ENCODE data around the gene PCP4L1. TPM values are rescaled to one million over a fixed set of nuclear protein-coding genes. Genes with fewer than 3 reads are reported as not detected.

Gene PCP4L1
- total and polyA plus RNA-seq, 7 experiments from 2014 or later = 0.15 TPM; not detected in 6

- ChIA-PET CTCF (interaction anchor here (0.9 to 2.0 kb wide), 12 partner anchors 14 to 208 kb away, joined by 3 to 9 read pairs (median 4); partner anchors contain the start of gene NDUFS2), POLR2A (interaction anchor here (0.5 to 6.0 kb wide), 17 partner anchors 8 to 152 kb away, joined by 3 to 50 read pairs (median 5); partner anchors contain the start of genes NDUFS2, NR1I3, PPOX and SDHC)
- H3K36me3 Mint-ChIP-seq = peaks cover 0 to 7% (median 3%) of the 10 kb centered on the region in 5 donors
- Histone ChIP-seq H3K4me1 (ENCODE audit: control insufficient read depth in 2 of 2, insufficient read depth in 2 of 2, low read length in 2 of 2) (peaks cover 16 to 19% of the 10 kb centered on the region in 2 donors), H3K4me3 (ENCODE audit: low read length) (peak overlapping the region; percentile 86), H3K9me3 (ENCODE audit: control insufficient read depth in 2 of 3, low read length in 3 of 3) (no peaks in the 10 kb centered on the region), H3K36me3 (ENCODE audit: control insufficient read depth in 2 of 3, insufficient read depth in 3 of 3, low read length in 3 of 3) (peaks cover 0 to 3% (median 0%) of the 10 kb centered on the region in 3 experiments), H3K27me3 (ENCODE audit: control insufficient read depth in 2 of 2, insufficient read depth in 2 of 2, low read length in 2 of 2) (no peaks in the 10 kb centered on the region), H3K27ac (ENCODE audit: low read depth, low read length) (peak overlapping the region; percentile 78)
- DNase-seq (peak in 1 of 9 donors; percentile 17), ATAC-seq (no peak)
- H3K4me1 Mint-ChIP-seq = peaks cover 27 to 47% (median 41%) of the 10 kb centered on the region in 7 donors
- intact Hi-C loops (cut with micrococcal nuclease) = loop anchor here in 1 of 2 donors (5.0 kb wide), 1 partner anchor 77 kb away; no protein-coding TSS in a partner anchor
- no peaks in the 10 kb centered on the region for H3K9me3 Mint-ChIP-seq
- peak overlapping the region; percentile 93 to 100 (median 98) for H3K4me3 Mint-ChIP-seq
- H3K27ac Mint-ChIP-seq = peak overlapping the region; percentile 91 to 98 (median 95)
- peaks cover 0 to under 1% (median 0%) of the 10 kb centered on the region in 5 donors for H3K27me3 Mint-ChIP-seq
Measured at GRCh38 chr1:161304927-161305866, 46.7 kb downstream of the PCP4L1 start.

- ATAC-seq (peak; percentile 99), DNase-seq (peak; percentile 67 to 94 (median 92))
- POLR2A ChIA-PET = interaction anchor here (0.5 to 6.0 kb wide), 20 partner anchors 7 to 153 kb away, joined by 3 to 50 read pairs (median 5); partner anchors contain the start of genes NDUFS2, NR1I3, PPOX and SDHC
- H3K4me1 Mint-ChIP-seq = peaks cover 27 to 47% (median 41%) of the 10 kb centered on the region in 7 donors
- Histone ChIP-seq H3K4me1 (ENCODE audit: control insufficient read depth in 2 of 2, insufficient read depth in 2 of 2, low read length in 2 of 2) (peaks cover 16 to 19% of the 10 kb centered on the region in 2 donors), H3K27me3 (ENCODE audit: control insufficient read depth in 2 of 2, insufficient read depth in 2 of 2, low read length in 2 of 2) (no peaks in the 10 kb centered on the region), H3K4me3 (ENCODE audit: low read length) (peak overlapping the region; percentile 86), H3K27ac (ENCODE audit: low read depth, low read length) (peak overlapping the region; percentile 78), H3K9me3 (ENCODE audit: control insufficient read depth in 2 of 3, low read length in 3 of 3) (no peaks in the 10 kb centered on the region), H3K36me3 (ENCODE audit: control insufficient read depth in 2 of 3, insufficient read depth in 3 of 3, low read length in 3 of 3) (peaks cover 0 to 3% (median 0%) of the 10 kb centered on the region in 3 experiments)
- peaks cover 0 to 5% (median 0%) of the 10 kb centered on the region in 5 donors for H3K27me3 Mint-ChIP-seq
- peak overlapping the region; percentile 93 to 100 (median 98) for H3K4me3 Mint-ChIP-seq
- peak overlapping the region; percentile 91 to 98 (median 95) for H3K27ac Mint-ChIP-seq
- intact Hi-C loops (cut with micrococcal nuclease) = loop anchor here (1.0 to 5.0 kb wide), 9 partner anchors 8 to 140 kb away; partner anchors contain the start of genes SDHC (in 2 of the 2) and PPOX (in 1 of the 2)
- H3K9me3 Mint-ChIP-seq = no peaks in the 10 kb centered on the region
- H3K36me3 Mint-ChIP-seq = peaks cover 0 to 7% (median 0%) of the 10 kb centered on the region in 5 donors
- CTCF ChIA-PET = interaction anchor here (0.6 to 2.0 kb wide), 14 partner anchors 15 to 285 kb away, joined by 3 to 9 read pairs (median 4); partner anchors contain the start of genes F11R and NDUFS2
Measured at GRCh38 chr1:161305867-161306519, 47.4 kb downstream of the PCP4L1 start.

- Mint-ChIP-seq H3K27ac (peak overlapping the region; percentile 63 to 98 (median 95)), H3K4me3 (peak overlapping the region in 3 of 10 donors; percentile 13 to 99 (median 33)), H3K27me3 (peaks cover 0 to 7% (median 0%) of the 10 kb centered on the region in 5 donors), H3K4me1 (peaks cover 27 to 47% (median 41%) of the 10 kb centered on the region in 7 donors), H3K9me3 (no peaks in the 10 kb centered on the region), H3K36me3 (peaks cover 0 to 7% (median 0%) of the 10 kb centered on the region in 5 donors)
- no peaks in the 10 kb centered on the region for H3K9me3 ChIP-seq (ENCODE audit: control insufficient read depth in 2 of 3, low read length in 3 of 3)
- DNase-seq (peak in 5 of 9 donors; percentile 7 to 31 (median 18)), ATAC-seq (no peak)
- intact Hi-C loops (cut with micrococcal nuclease) = loop anchor here in 1 of 2 donors (5.0 kb wide), 1 partner anchor 75 kb away; no protein-coding TSS in a partner anchor
- H3K36me3 ChIP-seq (ENCODE audit: control insufficient read depth in 2 of 3, insufficient read depth in 3 of 3, low read length in 3 of 3) = peaks cover 0 to 3% (median 0%) of the 10 kb centered on the region in 3 experiments
- CTCF ChIA-PET = interaction anchor here (0.6 to 2.0 kb wide), 6 partner anchors 16 to 113 kb away, joined by 3 to 9 read pairs (median 4); partner anchors contain the start of gene TOMM40L
- H3K27me3 ChIP-seq (ENCODE audit: control insufficient read depth in 2 of 2, insufficient read depth in 2 of 2, low read length in 2 of 2) = no peaks in the 10 kb centered on the region
- H3K4me3 ChIP-seq (ENCODE audit: low read length) = no peak overlapping the region
- H3K4me1 ChIP-seq (ENCODE audit: control insufficient read depth in 2 of 2, insufficient read depth in 2 of 2, low read length in 2 of 2) = peaks cover 16 to 19% of the 10 kb centered on the region in 2 donors
- peak overlapping the region; percentile 78 for H3K27ac ChIP-seq (ENCODE audit: low read depth, low read length)
- POLR2A ChIA-PET = interaction anchor here (0.5 to 4.7 kb wide), 4 partner anchors 9 to 125 kb away, joined by 3 to 24 read pairs (median 6); no protein-coding TSS in a partner anchor
Measured at GRCh38 chr1:161307230-161307768, 48.8 kb downstream of the PCP4L1 start.

DNA sequence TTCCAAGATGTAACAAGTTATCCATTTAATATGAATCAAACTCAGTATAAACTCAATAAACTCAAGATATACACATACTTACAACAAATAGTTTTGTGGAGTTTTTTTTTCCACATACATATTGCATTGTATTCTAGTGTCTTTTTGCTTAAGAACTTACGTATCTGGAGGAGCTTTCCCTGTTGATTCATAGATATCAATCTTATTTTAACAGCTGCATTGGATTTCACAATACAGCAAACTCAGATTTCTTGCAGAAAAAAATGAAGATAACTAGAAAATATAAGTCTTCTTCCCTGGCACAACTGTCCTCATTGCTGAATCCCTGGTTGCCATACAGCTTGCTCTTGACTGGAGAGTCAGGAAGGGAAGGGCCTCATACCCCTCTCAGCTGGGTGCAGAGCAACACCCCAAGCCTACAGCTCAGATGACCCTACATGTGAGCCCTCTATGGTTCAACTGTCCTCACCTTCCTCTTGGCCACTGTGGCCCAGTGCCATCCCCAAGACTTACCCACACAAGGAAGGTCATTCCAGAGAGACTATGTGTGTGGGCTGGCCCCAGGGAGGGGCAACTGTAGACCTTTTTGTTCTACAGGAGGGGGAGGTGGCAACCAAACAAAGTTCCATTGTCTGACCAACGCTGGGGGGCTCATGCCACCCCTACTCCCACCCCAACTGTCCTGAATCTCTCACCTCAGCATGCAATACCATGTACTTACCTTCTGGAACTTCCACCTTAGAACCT, 49.5 kb downstream of the PCP4L1 start:
- POLR2A ChIA-PET = interaction anchor here (0.5 to 4.7 kb wide), 3 partner anchors 10 to 126 kb away, joined by 3 to 24 read pairs (median 3); no protein-coding TSS in a partner anchor
- peaks cover 0 to 7% (median 0%) of the 10 kb centered on the region in 5 donors for H3K27me3 Mint-ChIP-seq
- peaks cover 0 to 3% (median 0%) of the 10 kb centered on the region in 3 experiments for H3K36me3 ChIP-seq (ENCODE audit: control insufficient read depth in 2 of 3, insufficient read depth in 3 of 3, low read length in 3 of 3)
- peak overlapping the region in 2 of 10 donors; percentile 12 to 58 for H3K4me3 Mint-ChIP-seq
- no peaks in the 10 kb centered on the region for H3K9me3 Mint-ChIP-seq
- no peak for ATAC-seq
- no peaks in the 10 kb centered on the region for H3K27me3 ChIP-seq (ENCODE audit: control insufficient read depth in 2 of 2, insufficient read depth in 2 of 2, low read length in 2 of 2)
- H3K4me3 ChIP-seq (ENCODE audit: low read length) = no peak overlapping the region
- H3K9me3 ChIP-seq (ENCODE audit: control insufficient read depth in 2 of 3, low read length in 3 of 3) = no peaks in the 10 kb centered on the region
- peak overlapping the region; percentile 39 to 97 (median 90) for H3K27ac Mint-ChIP-seq
- H3K27ac ChIP-seq (ENCODE audit: low read depth, low read length) = no peak overlapping the region
- H3K36me3 Mint-ChIP-seq = peaks cover 0 to 7% (median 0%) of the 10 kb centered on the region in 5 donors
- peaks cover 16 to 19% of the 10 kb centered on the region in 2 donors for H3K4me1 ChIP-seq (ENCODE audit: control insufficient read depth in 2 of 2, insufficient read depth in 2 of 2, low read length in 2 of 2)
- H3K4me1 Mint-ChIP-seq = peaks cover 27 to 47% (median 36%) of the 10 kb centered on the region in 7 donors
- no peak for DNase-seq
- CTCF ChIA-PET = interaction anchor here (1.0 to 1.3 kb wide), 3 partner anchors 73 to 82 kb away, joined by 3 to 4 read pairs (median 3); partner anchors contain the start of gene TOMM40L
- intact Hi-C loops (cut with micrococcal nuclease) = loop anchor here in 1 of 2 donors (5.0 kb wide), 1 partner anchor 74 kb away; no protein-coding TSS in a partner anchor

DNA sequence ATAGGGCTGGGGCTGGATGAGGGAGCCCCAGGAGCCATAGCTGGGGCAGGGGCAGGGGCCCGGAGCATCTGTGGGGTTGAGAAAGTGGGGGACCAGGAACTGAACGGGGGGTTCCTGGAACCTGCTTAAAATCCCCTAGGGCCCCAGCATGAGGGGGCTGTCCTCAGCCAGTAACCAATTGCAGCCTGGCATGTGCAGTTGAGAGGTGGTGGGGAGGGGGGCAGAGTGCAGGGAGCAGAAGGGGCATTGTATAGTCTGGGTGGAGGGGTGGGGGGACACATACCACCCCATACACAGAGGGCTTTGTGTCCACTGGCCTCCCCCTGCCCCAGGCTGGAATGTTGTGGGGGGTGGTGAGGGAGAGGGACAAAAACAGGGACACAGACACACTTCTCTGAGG, 51.3 kb downstream of the PCP4L1 start, which contains the start of gene MPZ:
MPZ (minus strand) TSS at position 101 of the 400 bp plus-strand sequence; CDS start at position 38, 63 bp downstream.
- ATAC-seq = no peak
- Mint-ChIP-seq H3K9me3 (no peaks in the 10 kb centered on the region), H3K36me3 (peaks cover 0 to 5% (median 0%) of the 10 kb centered on the region in 5 donors), H3K4me1 (peaks cover 19 to 42% (median 36%) of the 10 kb centered on the region in 7 donors), H3K27me3 (peaks cover 0 to 7% (median 0%) of the 10 kb centered on the region in 5 donors), H3K4me3 (no peak within 1 kb of the TSS), H3K27ac (peak within 1 kb of the TSS in 4 of 9 donors; percentile 2 to 97 (median 88))
- ChIA-PET POLR2A (no interaction called here), CTCF (no interaction called here)
- Histone ChIP-seq H3K27ac (ENCODE audit: low read depth, low read length) (no peak within 1 kb of the TSS), H3K4me1 (ENCODE audit: control insufficient read depth in 2 of 2, insufficient read depth in 2 of 2, low read length in 2 of 2) (peaks cover 2 to 13% of the 10 kb centered on the region in 2 donors), H3K27me3 (ENCODE audit: control insufficient read depth in 2 of 2, insufficient read depth in 2 of 2, low read length in 2 of 2) (no peaks in the 10 kb centered on the region), H3K4me3 (ENCODE audit: low read length) (no peak within 1 kb of the TSS), H3K9me3 (ENCODE audit: control insufficient read depth in 2 of 3, low read length in 3 of 3) (no peaks in the 10 kb centered on the region), H3K36me3 (ENCODE audit: control insufficient read depth in 2 of 3, insufficient read depth in 3 of 3, low read length in 3 of 3) (peaks cover 0 to 7% (median 0%) of the 10 kb centered on the region in 3 experiments)
- intact Hi-C loops (cut with micrococcal nuclease) = loop anchor here in 1 of 2 donors (5.0 kb wide), 2 partner anchors 72 to 1388 kb away; no protein-coding TSS in a partner anchor
- no peak for DNase-seq
